ENCODE measurements around the gene C2CD4B. TPM values are rescaled to one million over a fixed set of nuclear protein-coding genes. Genes with fewer than 3 reads are reported as not detected.

C2CD4B gene
- total RNA-seq, 2 experiments from 2014 or later = 0.16 to 0.20 TPM

DNA sequence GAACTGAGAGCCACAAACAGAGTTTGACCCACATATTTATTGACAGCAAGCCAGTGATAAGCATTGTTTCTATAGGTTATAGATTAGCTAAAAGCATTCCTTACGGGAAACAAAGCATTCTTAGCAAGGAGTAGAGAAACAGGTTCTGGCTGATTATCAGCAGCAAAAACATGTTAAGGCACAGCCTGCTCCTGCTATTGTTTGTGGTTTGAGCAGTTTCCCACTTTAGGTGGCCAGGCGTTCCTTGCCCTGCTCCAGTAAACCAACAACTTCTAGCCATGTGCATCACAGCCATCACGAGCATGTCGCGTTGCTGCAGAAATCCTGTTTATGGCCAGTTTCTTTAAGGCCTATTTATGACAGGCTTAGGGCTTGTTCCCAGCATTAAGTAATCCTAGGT is 44.7 kb upstream of the C2CD4B start:
- ChIA-PET POLR2A (no interaction called here), CTCF (no interaction called here)
- no peak overlapping the region for H3K27ac ChIP-seq (ENCODE audit: low read depth in 1 of 2, low read length in 2 of 2)
- intact Hi-C loops (cut with DNase I, micrococcal nuclease) = no loop called here
- peaks cover 3 to 8% of the 10 kb centered on the region in 2 experiments for H3K27me3 ChIP-seq (ENCODE audit: control insufficient read depth in 1 of 2, insufficient read depth in 2 of 2, low read length in 2 of 2)
- ATAC-seq (ENCODE audit: poor library complexity) = no peak
- no peaks in the 10 kb centered on the region for H3K36me3 ChIP-seq (ENCODE audit: insufficient read depth, low read length)
- no peak overlapping the region for H3K27ac Mint-ChIP-seq
- peaks cover 10% of the 10 kb centered on the region for H3K27me3 Mint-ChIP-seq
- H3K4me3 ChIP-seq (ENCODE audit: low read length) = no peak overlapping the region
- DNase-seq = no peak
- TF ChIP-seq, protein P1, sequence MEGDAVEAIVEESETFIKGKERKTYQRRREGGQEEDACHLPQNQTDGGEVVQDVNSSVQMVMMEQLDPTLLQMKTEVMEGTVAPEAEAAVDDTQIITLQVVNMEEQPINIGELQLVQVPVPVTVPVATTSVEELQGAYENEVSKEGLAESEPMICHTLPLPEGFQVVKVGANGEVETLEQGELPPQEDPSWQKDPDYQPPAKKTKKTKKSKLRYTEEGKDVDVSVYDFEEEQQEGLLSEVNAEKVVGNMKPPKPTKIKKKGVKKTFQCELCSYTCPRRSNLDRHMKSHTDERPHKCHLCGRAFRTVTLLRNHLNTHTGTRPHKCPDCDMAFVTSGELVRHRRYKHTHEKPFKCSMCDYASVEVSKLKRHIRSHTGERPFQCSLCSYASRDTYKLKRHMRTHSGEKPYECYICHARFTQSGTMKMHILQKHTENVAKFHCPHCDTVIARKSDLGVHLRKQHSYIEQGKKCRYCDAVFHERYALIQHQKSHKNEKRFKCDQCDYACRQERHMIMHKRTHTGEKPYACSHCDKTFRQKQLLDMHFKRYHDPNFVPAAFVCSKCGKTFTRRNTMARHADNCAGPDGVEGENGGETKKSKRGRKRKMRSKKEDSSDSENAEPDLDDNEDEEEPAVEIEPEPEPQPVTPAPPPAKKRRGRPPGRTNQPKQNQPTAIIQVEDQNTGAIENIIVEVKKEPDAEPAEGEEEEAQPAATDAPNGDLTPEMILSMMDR (IDR thresholded peaks at IDR 0.05) = no peak
- no peaks in the 10 kb centered on the region for H3K9me3 Mint-ChIP-seq
- peaks cover 12% of the 10 kb centered on the region for H3K4me1 Mint-ChIP-seq (ENCODE audit: low read depth)
- peaks cover 0 to 9% of the 10 kb centered on the region in 2 experiments for H3K9me3 ChIP-seq (ENCODE audit: control insufficient read depth in 1 of 2, insufficient read depth in 1 of 2, low read length in 2 of 2)
- H3K36me3 Mint-ChIP-seq (ENCODE audit: low read depth) = no peaks in the 10 kb centered on the region
- no peak overlapping the region for H3K4me3 Mint-ChIP-seq
- H3K4me1 ChIP-seq (ENCODE audit: insufficient read depth, low read length) = peaks cover 4% of the 10 kb centered on the region

- Histone ChIP-seq H3K9me3 (ENCODE audit: control insufficient read depth in 1 of 2, insufficient read depth in 1 of 2, low read length in 2 of 2) (peaks cover 0 to 9% of the 10 kb centered on the region in 2 experiments), H3K36me3 (ENCODE audit: insufficient read depth, low read length) (no peaks in the 10 kb centered on the region), H3K27ac (ENCODE audit: low read depth in 1 of 2, low read length in 2 of 2) (no peak overlapping the region), H3K27me3 (ENCODE audit: control insufficient read depth in 1 of 2, insufficient read depth in 2 of 2, low read length in 2 of 2) (peaks cover 3 to 8% of the 10 kb centered on the region in 2 experiments), H3K4me1 (ENCODE audit: insufficient read depth, low read length) (peaks cover 4% of the 10 kb centered on the region), H3K4me3 (ENCODE audit: low read length) (no peak overlapping the region)
- Mint-ChIP-seq H3K36me3 (ENCODE audit: low read depth) (no peaks in the 10 kb centered on the region), H3K4me3 (no peak overlapping the region), H3K4me1 (ENCODE audit: low read depth) (peaks cover 12% of the 10 kb centered on the region), H3K27me3 (peaks cover 10% of the 10 kb centered on the region), H3K9me3 (no peaks in the 10 kb centered on the region), H3K27ac (no peak overlapping the region)
- ATAC-seq (ENCODE audit: poor library complexity) (no peak), DNase-seq (no peak)
- ChIA-PET CTCF (no interaction called here), POLR2A (no interaction called here)
- intact Hi-C loops (cut with DNase I, micrococcal nuclease) = no loop called here
- TF ChIP-seq, protein P1 (IDR thresholded peaks at IDR 0.05) = no peak
Measured at GRCh38 chr15:62209322-62209721, 44.2 kb upstream of the C2CD4B start.

GRCh38 chr15:62208884-62209283 is 43.8 kb upstream of the C2CD4B start:
- DNase-seq (no peak), ATAC-seq (ENCODE audit: poor library complexity) (no peak)
- Mint-ChIP-seq H3K27me3 (peaks cover 12% of the 10 kb centered on the region), H3K4me3 (no peak overlapping the region), H3K27ac (no peak overlapping the region), H3K4me1 (ENCODE audit: low read depth) (peaks cover 12% of the 10 kb centered on the region), H3K9me3 (no peaks in the 10 kb centered on the region), H3K36me3 (ENCODE audit: low read depth) (no peaks in the 10 kb centered on the region)
- intact Hi-C loops (cut with DNase I, micrococcal nuclease) = no loop called here
- H3K9me3 ChIP-seq (ENCODE audit: control insufficient read depth in 1 of 2, insufficient read depth in 1 of 2, low read length in 2 of 2) = peaks cover 0 to 6% of the 10 kb centered on the region in 2 experiments
- TF ChIP-seq, protein P1 (IDR thresholded peaks at IDR 0.05) = no peak
- peaks cover 3 to 8% of the 10 kb centered on the region in 2 experiments for H3K27me3 ChIP-seq (ENCODE audit: control insufficient read depth in 1 of 2, insufficient read depth in 2 of 2, low read length in 2 of 2)
- no peak overlapping the region for H3K4me3 ChIP-seq (ENCODE audit: low read length)
- peaks cover 4% of the 10 kb centered on the region for H3K4me1 ChIP-seq (ENCODE audit: insufficient read depth, low read length)
- H3K36me3 ChIP-seq (ENCODE audit: insufficient read depth, low read length) = no peaks in the 10 kb centered on the region
- CTCF ChIA-PET = no interaction called here
- POLR2A ChIA-PET = no interaction called here
- no peak overlapping the region for H3K27ac ChIP-seq (ENCODE audit: low read depth in 1 of 2, low read length in 2 of 2)
